ENCODE results near the gene ZSWIM6. TPM values are rescaled to one million over a fixed set of nuclear protein-coding genes. Genes with fewer than 3 reads are reported as not detected.
A peak's percentile ranks its signal among the peaks of the same experiment; 100 is the strongest.

The ZSWIM6 gene
- total and polyA plus RNA-seq, 8 donors = 2.9 to 39.3 (median 15.4) TPM

DNA sequence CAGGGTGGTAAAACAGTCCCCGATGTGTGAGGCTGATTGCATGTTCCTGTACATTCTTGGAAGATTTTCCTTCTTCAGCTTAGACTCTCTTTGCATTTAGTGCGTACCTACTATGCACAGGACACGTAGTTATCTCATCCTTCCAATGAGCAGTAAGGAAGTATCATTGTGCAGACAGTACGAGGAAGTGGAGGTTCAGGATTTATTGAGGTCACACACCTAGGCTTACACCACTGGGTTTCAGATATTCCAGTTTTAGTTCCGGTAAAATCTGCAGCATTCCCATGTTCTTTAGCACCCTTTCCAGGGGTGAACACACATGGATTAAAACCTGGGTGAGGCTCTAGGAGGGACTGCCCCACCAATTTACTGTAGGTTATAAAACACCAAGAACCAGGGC lies 238.7 kb downstream of the ZSWIM6 start:
- TF ChIP-seq EP300 (IDR thresholded peaks at IDR 0.05) = no peak
- Histone ChIP-seq H3K27ac (no peak overlapping the region), H3K36me3 (no peaks in the 10 kb centered on the region), H3K27me3 (no peaks in the 10 kb centered on the region), H3K4me3 (no peak overlapping the region), H3K9me3 (no peaks in the 10 kb centered on the region), H3K4me1 (peaks cover 0 to 8% (median 5%) of the 10 kb centered on the region in 4 donors)
- intact Hi-C loops (cut with DNase I; ENCODE audit: low total_unique reads) = no loop called here
- 91 to 95% (median 91%) methylated on average over 5 of the region's 5 CpGs for WGBS, 5 donors
- no peak for DNase-seq

DNA sequence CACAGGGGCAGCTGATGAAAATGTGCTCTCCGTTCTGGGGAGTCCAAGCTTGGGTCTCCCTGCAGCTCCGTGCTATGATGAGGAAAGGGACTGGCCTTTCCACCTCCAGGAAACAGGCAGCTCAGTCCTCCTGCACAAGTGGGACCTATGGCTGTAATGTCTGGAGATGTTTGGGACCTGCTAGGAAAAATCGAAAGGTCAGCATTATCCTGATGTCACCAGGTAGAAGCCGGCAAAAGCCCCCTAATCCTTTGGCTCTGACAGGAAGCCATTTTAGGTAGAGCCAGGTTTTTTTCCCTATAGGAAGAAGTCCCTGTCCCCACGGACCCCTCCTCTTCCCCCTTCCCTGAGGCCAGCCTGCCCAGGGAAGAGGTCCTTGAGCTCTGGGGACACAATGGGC lies 240.9 kb downstream of the ZSWIM6 start:
- intact Hi-C loops (cut with DNase I; ENCODE audit: low total_unique reads) = no loop called here
- WGBS, 5 donors = 84 to 92% (median 89%) methylated on average over 5 of the region's 5 CpGs
- no peaks in the 10 kb centered on the region for H3K9me3 ChIP-seq
- no peak for DNase-seq
- peaks cover 0 to 10% (median 6%) of the 10 kb centered on the region in 4 donors for H3K4me1 ChIP-seq
- no peak overlapping the region for H3K27ac ChIP-seq
- H3K36me3 ChIP-seq = no peaks in the 10 kb centered on the region
- no peak overlapping the region for H3K4me3 ChIP-seq
- no peaks in the 10 kb centered on the region for H3K27me3 ChIP-seq
- TF ChIP-seq, protein P1, sequence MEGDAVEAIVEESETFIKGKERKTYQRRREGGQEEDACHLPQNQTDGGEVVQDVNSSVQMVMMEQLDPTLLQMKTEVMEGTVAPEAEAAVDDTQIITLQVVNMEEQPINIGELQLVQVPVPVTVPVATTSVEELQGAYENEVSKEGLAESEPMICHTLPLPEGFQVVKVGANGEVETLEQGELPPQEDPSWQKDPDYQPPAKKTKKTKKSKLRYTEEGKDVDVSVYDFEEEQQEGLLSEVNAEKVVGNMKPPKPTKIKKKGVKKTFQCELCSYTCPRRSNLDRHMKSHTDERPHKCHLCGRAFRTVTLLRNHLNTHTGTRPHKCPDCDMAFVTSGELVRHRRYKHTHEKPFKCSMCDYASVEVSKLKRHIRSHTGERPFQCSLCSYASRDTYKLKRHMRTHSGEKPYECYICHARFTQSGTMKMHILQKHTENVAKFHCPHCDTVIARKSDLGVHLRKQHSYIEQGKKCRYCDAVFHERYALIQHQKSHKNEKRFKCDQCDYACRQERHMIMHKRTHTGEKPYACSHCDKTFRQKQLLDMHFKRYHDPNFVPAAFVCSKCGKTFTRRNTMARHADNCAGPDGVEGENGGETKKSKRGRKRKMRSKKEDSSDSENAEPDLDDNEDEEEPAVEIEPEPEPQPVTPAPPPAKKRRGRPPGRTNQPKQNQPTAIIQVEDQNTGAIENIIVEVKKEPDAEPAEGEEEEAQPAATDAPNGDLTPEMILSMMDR (IDR thresholded peaks at IDR 0.05) = no peak
- TF ChIP-seq POLR2A (IDR thresholded peaks at IDR 0.05) (no peak), EP300 (IDR thresholded peaks at IDR 0.05) (no peak), POLR2AphosphoS5 (IDR thresholded peaks at IDR 0.05) (no peak)

GRCh38 chr5:61575103-61575502 lies 243.0 kb downstream of the ZSWIM6 start:
- H3K4me3 ChIP-seq = no peak overlapping the region
- no peaks in the 10 kb centered on the region for H3K9me3 ChIP-seq
- H3K36me3 ChIP-seq = no peaks in the 10 kb centered on the region
- H3K27ac ChIP-seq = no peak overlapping the region
- H3K4me1 ChIP-seq = peaks cover 0 to 10% (median 6%) of the 10 kb centered on the region in 4 donors
- DNase-seq = peak in 1 of 2 donors; percentile 60
- intact Hi-C loops (cut with DNase I; ENCODE audit: low total_unique reads) = no loop called here
- 64 to 70% (median 67%) methylated on average over 4 of the region's 4 CpGs for WGBS, 5 donors
- no peaks in the 10 kb centered on the region for H3K27me3 ChIP-seq
- no peak for TF ChIP-seq EP300 (IDR thresholded peaks at IDR 0.05)
- no peak for TF ChIP-seq POLR2AphosphoS5 (IDR thresholded peaks at IDR 0.05)
- TF ChIP-seq, protein P1 (IDR thresholded peaks at IDR 0.05) = no peak
- no peak for TF ChIP-seq POLR2A (IDR thresholded peaks at IDR 0.05)

GRCh38 chr5:61575581-61575980 lies 243.5 kb downstream of the ZSWIM6 start:
- DNase-seq = peak in 1 of 2 donors; percentile 59
- H3K9me3 ChIP-seq = no peaks in the 10 kb centered on the region
- H3K27ac ChIP-seq = no peak overlapping the region
- intact Hi-C loops (cut with DNase I; ENCODE audit: low total_unique reads) = no loop called here
- no peaks in the 10 kb centered on the region for H3K27me3 ChIP-seq
- TF ChIP-seq POLR2AphosphoS5 (IDR thresholded peaks at IDR 0.05) = no peak
- TF ChIP-seq POLR2A (IDR thresholded peaks at IDR 0.05) = no peak
- no peak for TF ChIP-seq EP300 (IDR thresholded peaks at IDR 0.05)
- TF ChIP-seq, protein P1 (IDR thresholded peaks at IDR 0.05) = no peak
- H3K36me3 ChIP-seq = no peaks in the 10 kb centered on the region
- 32 to 68% (median 47%) methylated on average over 6 of the region's 6 CpGs for WGBS, 5 donors
- H3K4me3 ChIP-seq = no peak overlapping the region
- H3K4me1 ChIP-seq = peaks cover 0 to 10% (median 6%) of the 10 kb centered on the region in 4 donors

GRCh38 chr5:61576556-61576955 lies 244.5 kb downstream of the ZSWIM6 start:
- intact Hi-C loops (cut with DNase I; ENCODE audit: low total_unique reads) = no loop called here
- Histone ChIP-seq H3K27ac (no peak overlapping the region), H3K36me3 (no peaks in the 10 kb centered on the region), H3K9me3 (no peaks in the 10 kb centered on the region), H3K4me3 (no peak overlapping the region), H3K27me3 (no peaks in the 10 kb centered on the region), H3K4me1 (peaks cover 0 to 10% (median 6%) of the 10 kb centered on the region in 4 donors)
- WGBS, 5 donors = 95 to 97% (median 97%) methylated on average over 3 of the region's 3 CpGs
- DNase-seq = no peak
- TF ChIP-seq POLR2AphosphoS5 (IDR thresholded peaks at IDR 0.05) = no peak
- TF ChIP-seq POLR2A (IDR thresholded peaks at IDR 0.05) = no peak
- no peak for TF ChIP-seq EP300 (IDR thresholded peaks at IDR 0.05)
- TF ChIP-seq, protein P1 (IDR thresholded peaks at IDR 0.05) = no peak

Data from stomach (tissue), 9 donors.